GM18508 (cell line): ENCODE results near the gene KNDC1.
"Not testable (repeated sequence)": the region's sequence is repeated elsewhere in the genome, so short reads cannot be mapped to it uniquely, and the experiment has no call there.

Experiments
- ATAC-seq: cut with Tn5 transposase; IDR thresholded peaks from one replicate; pipeline ENCODE4 v1.9.1; 2021; ENCODE audit warnings: moderate number of reproducible peaks; ENCODE audit not compliant: insufficient read depth, unreplicated experiment

Gene KNDC1

DNA sequence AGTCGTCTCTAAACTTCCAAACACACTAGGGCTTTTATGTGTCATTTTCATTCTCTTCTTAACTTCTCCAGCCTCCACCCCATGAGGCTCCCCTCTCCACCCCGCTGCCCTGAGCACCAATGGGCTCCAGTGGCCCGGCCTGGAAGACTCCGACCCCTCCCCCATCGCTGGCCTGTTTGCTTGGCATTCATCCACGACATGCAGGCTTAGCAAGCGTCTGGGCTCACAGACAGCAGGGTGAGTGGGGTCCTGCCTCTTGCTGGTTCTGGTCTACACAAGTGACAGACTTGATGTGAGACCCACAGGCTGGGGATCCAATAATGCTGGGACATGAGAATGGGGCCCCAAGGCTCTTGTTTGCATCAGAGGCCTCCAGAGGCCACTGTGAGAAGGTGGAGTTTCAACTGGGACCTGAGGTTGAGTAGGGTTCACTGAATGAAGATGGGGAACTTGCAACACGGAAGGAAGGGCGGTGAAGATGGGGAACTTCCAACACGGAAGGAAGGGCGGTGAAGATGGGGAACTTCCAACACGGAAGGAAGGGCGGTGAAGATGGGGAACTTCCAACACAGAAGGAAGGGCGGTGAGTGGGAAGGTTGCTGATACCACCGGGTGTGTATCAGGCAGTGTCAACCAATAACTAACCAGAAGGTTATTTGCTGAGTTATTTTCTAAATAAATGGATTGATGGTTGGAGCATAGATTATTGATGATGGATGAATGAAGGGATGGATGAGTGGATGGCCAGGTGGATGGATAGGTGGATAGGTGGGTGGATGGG, 14.0 kb downstream of the KNDC1 start:
- no peak for ATAC-seq

- no peak for ATAC-seq
Measured at GRCh38 chr10:133174689-133175263, 14.8 kb downstream of the KNDC1 start.

DNA sequence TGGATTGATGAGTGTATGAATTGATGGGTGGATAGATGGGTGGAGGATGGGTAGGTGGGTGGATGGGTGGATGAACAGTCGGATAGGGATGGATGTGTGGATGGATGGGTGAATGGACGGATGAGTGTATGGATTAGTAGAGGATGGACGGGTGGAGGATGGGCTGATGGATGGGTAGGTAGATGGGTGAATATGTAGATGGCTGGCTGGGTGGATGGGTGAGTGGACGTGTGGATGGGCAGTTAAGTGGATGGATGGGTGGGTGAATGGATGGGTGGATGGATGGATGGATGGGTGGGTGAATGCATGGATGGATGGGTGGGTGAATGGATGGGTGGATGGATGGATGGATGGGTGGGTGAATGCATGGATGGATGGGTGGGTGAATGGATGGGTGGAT, 15.6 kb downstream of the KNDC1 start:
- ATAC-seq = not testable (repeated sequence)

GRCh38 chr10:133176546-133176945, 16.5 kb downstream of the KNDC1 start:
- no peak for ATAC-seq

DNA sequence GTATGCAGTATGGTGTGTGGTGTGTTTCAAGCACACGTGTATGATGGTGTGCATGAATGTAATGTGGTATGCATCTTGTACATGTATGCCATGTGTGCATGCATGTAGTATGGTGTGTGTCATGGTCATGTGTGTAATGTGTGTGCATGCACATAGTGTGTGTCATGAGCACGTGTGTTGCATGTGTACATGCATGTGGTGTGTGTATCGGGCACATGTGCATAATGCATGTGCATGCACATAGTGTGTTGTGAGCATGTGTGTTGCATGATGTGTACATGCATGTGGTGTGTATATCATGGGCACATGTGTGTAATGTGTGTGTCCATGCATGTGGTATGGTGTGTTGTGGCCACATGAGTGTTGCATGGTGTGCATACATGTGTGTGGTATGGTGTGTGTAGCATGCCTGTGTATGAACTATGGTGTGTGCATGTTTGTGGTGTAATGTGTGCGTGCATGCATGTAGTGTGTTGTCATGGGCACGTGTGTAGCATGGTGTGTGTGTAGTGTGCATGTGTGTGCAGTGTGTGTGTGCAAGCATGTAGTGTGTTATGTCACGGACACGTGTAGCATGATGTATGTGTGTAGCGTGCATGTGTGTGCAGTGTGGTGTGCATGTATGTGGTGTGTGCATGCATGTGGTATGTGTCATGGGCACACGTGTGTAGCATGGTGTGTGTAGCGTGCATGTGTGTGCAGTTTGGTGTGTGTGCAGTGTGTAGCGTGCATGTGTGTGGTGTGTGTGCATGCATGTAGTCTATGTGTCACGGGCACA, 17.6 kb downstream of the KNDC1 start:
- ATAC-seq = no peak

DNA sequence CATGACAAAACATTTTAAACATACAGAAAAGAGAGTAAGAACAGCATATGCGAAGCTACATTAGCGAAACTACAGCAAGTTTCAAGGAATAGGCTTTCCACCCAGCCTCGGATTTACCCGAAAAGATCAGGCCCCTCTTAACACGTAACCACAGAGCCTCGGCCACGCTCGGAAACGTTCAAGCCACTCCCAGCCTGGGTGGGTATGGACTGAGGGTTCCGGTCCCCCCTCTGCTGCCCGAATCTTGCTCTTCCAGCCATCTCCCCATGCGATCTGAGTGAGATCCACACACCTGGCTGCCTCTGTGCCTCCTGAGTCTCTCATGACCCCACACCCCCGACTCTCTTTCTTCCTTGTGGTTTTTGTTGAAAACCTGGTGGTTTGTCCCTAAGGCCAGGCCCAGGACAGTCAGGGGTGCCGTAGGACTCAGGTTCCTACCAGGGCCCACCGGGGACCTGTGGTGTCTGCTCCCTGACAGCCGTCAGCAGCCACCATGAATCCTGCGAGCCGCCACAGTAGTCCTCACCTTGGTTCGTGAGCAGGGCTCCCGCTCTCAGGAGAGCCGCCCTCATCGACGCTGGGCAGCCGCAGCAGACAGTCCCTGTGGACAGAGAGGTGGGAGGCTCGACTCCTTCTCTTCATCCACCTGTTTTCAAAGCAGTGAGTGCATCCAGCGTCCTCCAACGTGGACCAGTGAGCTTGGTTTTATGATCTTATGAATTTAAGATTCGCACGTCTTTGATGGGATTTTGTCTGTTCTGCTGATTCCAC, 18.5 kb downstream of the KNDC1 start:
- no peak for ATAC-seq

- no peak for ATAC-seq
Measured at GRCh38 chr10:133179128-133179520, 19.1 kb downstream of the KNDC1 start.

- ATAC-seq = no peak
Measured at GRCh38 chr10:133179651-133180050, 19.6 kb downstream of the KNDC1 start.

- no peak for ATAC-seq
Measured at GRCh38 chr10:133180192-133180964, 20.4 kb downstream of the KNDC1 start.

- no peak for ATAC-seq
Measured at GRCh38 chr10:133180965-133181639, 21.1 kb downstream of the KNDC1 start.

- ATAC-seq = no peak
Measured at GRCh38 chr10:133182190-133182589, 22.2 kb downstream of the KNDC1 start.

DNA sequence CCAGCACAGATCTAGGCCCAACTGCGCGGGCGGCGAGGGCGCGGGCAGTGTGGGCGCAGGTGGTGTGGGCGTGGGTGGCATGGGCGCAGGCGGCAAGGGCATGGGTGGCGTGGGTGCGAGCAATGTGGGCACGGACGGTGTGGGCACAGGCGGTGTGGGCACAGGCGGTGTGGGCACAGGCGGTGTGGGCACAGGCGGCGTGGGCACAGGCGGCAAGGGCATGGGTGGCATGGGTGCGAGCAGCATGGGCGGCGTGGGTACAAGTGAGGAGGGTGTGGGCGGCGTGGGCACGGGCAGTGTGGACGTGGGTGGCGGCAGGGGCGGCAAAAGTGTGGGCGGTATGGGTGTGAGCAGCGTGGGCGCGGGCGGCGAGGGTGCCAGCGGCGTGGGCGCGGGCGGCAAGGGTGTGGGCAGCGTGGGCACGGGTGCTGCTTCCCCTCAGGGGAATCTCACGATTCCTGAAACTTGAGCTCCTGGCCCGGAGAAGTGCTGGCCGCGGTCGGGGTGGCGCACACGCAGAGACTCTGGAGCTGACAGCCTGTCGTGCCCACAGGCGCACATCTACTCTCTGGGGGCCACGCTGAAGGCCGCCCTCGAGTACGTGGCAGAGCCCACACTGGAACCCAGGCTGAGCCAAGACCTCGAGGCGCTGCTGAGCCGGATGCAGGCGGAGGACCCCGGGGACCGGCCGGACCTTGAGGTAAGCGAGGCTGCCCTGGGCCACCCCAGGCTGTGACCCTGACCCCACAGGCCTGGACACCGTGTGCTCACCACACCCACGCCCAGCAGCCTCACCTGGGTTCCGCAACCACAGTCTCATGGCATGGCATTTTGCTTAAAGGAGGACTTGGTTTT, 23.0 kb downstream of the KNDC1 start:
- no peak for ATAC-seq

GRCh38 chr10:133183646-133184378, 23.8 kb downstream of the KNDC1 start:
- no peak for ATAC-seq

- ATAC-seq = no peak
Measured at GRCh38 chr10:133184591-133185244, 24.7 kb downstream of the KNDC1 start.

- ATAC-seq = no peak
Measured at GRCh38 chr10:133185421-133185820, 25.4 kb downstream of the KNDC1 start.

GRCh38 chr10:133185916-133186315, 25.9 kb downstream of the KNDC1 start:
- ATAC-seq = no peak

- no peak for ATAC-seq
Measured at GRCh38 chr10:133186416-133187090, 26.5 kb downstream of the KNDC1 start.
